DMS79 treated with DMSO at 0.1 percent for 48 hours (cell line): ENCODE results near the gene PER3.
A peak's percentile ranks its signal among the peaks of the same experiment; 100 is the strongest.
"Not testable (repeated sequence)": the region's sequence is repeated elsewhere in the genome, so short reads cannot be mapped to it uniquely, and the experiment has no call there.

Experiments used
- DNase-seq: peaks from one replicate; lab custom pipeline; 2025; lab: John Stamatoyannopoulos, UW

The PER3 gene

GRCh38 chr1:7778133-7778628 is 5.9 kb upstream of the PER3 start:
- no peak for DNase-seq

GRCh38 chr1:7780976-7781375 is 3.1 kb upstream of the PER3 start:
- DNase-seq, result no peak

GRCh38 chr1:7781501-7781900 is 2.6 kb upstream of the PER3 start:
- no peak for DNase-seq

GRCh38 chr1:7781923-7782495 is 2.1 kb upstream of the PER3 start:
- no peak for DNase-seq

- DNase-seq, result peak; percentile 76
These were observed 846 bp upstream of the PER3 start for GRCh38 chr1:7783178-7783711.

- DNase-seq, result peak; percentile 56
These were observed 491 bp downstream of the PER3 start for GRCh38 chr1:7784492-7785071.

- peak; percentile 22 for DNase-seq
These were observed 1.0 kb downstream of the PER3 start for GRCh38 chr1:7785108-7785507.

GRCh38 chr1:7786795-7787194 is 2.7 kb downstream of the PER3 start:
- no peak for DNase-seq

- DNase-seq, result no peak
These were observed 5.7 kb downstream of the PER3 start for GRCh38 chr1:7789828-7790227.

- DNase-seq, result not testable (repeated sequence)
These were observed 6.9 kb downstream of the PER3 start for GRCh38 chr1:7791027-7791426.

- DNase-seq, result no peak
These were observed 11.3 kb downstream of the PER3 start for GRCh38 chr1:7795406-7795805.

GRCh38 chr1:7805460-7805859 is 21.4 kb downstream of the PER3 start:
- no peak for DNase-seq

GRCh38 chr1:7808253-7808844 is 24.3 kb downstream of the PER3 start:
- peak; percentile 13 for DNase-seq

- DNase-seq, result no peak
These were observed 25.7 kb downstream of the PER3 start for GRCh38 chr1:7809742-7810141.

- DNase-seq, result no peak
These were observed 26.3 kb downstream of the PER3 start for GRCh38 chr1:7810395-7810794.

GRCh38 chr1:7811476-7811875 is 27.4 kb downstream of the PER3 start:
- no peak for DNase-seq

GRCh38 chr1:7813677-7814373 is 29.7 kb downstream of the PER3 start:
- no peak for DNase-seq

- no peak for DNase-seq
These were observed 37.2 kb downstream of the PER3 start for GRCh38 chr1:7821282-7821681.

GRCh38 chr1:7824701-7825100 is 40.6 kb downstream of the PER3 start:
- DNase-seq, result no peak

GRCh38 chr1:7826363-7826762 is 42.3 kb downstream of the PER3 start:
- DNase-seq, result no peak

GRCh38 chr1:7827126-7827955 is 43.2 kb downstream of the PER3 start:
- no peak for DNase-seq

- DNase-seq, result no peak
These were observed 47.4 kb downstream of the PER3 start for GRCh38 chr1:7831458-7831857.
